ENCODE results near the gene ITGB4. TPM values are rescaled to one million over a fixed set of nuclear protein-coding genes. Genes with fewer than 3 reads are reported as not detected.
A peak's percentile ranks its signal among the peaks of the same experiment; 100 is the strongest.
"Not testable (repeated sequence)": the region's sequence is repeated elsewhere in the genome, so short reads cannot be mapped to it uniquely, and the experiment has no call there.

Gene ITGB4
- polyA plus RNA-seq, 4 donors, result 37.4 to 288 (median 155) TPM

- not testable (repeated sequence) for FAIRE-seq; H3K9me3 ChIP-seq (ENCODE audit: control insufficient read depth in 2 of 2, insufficient read depth in 1 of 2, low read depth in 1 of 2, low read length in 1 of 2); H3K27me3 ChIP-seq (ENCODE audit: control insufficient read depth in 3 of 3, insufficient read depth in 3 of 3, low read length in 3 of 3)
- WGBS, 3 donors, result 1% methylated on average over 19 of the region's 19 CpGs
- Histone ChIP-seq H3K36me3 (ENCODE audit: control insufficient read depth in 3 of 3, insufficient read depth in 2 of 3, low read depth in 1 of 3, low read length in 3 of 3) (peaks cover 10 to 35% (median 10%) of the 10 kb centered on the region in 3 donors), H3K27ac (ENCODE audit: low read depth in 1 of 3, low read length in 2 of 3) (peak overlapping the region; percentile 95 to 99 (median 98)), H3K4me3 (ENCODE audit: low read depth in 1 of 3, low read length in 3 of 3) (peak overlapping the region; percentile 86 to 99 (median 97)), H3K4me1 (ENCODE audit: control insufficient read depth in 3 of 3, insufficient read depth in 2 of 3, low read depth in 1 of 3, low read length in 2 of 3) (peaks cover 0 to 22% (median 0%) of the 10 kb centered on the region in 3 donors)
- DNase-seq, result peak in 1 of 2 donors; percentile 39
Observed at GRCh38 chr17:75778066-75778860, 57.0 kb downstream of the ITGB4 start.

- Histone ChIP-seq H3K9me3 (ENCODE audit: control insufficient read depth in 2 of 2, insufficient read depth in 1 of 2, low read depth in 1 of 2, low read length in 1 of 2) (no peaks in the 10 kb centered on the region), H3K27ac (ENCODE audit: low read depth in 1 of 3, low read length in 2 of 3) (peak overlapping the region; percentile 95 to 99 (median 98)), H3K36me3 (ENCODE audit: control insufficient read depth in 3 of 3, insufficient read depth in 2 of 3, low read depth in 1 of 3, low read length in 3 of 3) (peaks cover 10 to 31% (median 10%) of the 10 kb centered on the region in 3 donors), H3K4me1 (ENCODE audit: control insufficient read depth in 3 of 3, insufficient read depth in 2 of 3, low read depth in 1 of 3, low read length in 2 of 3) (peaks cover 0 to 25% (median 3%) of the 10 kb centered on the region in 3 donors), H3K27me3 (ENCODE audit: control insufficient read depth in 3 of 3, insufficient read depth in 3 of 3, low read length in 3 of 3) (no peaks in the 10 kb centered on the region), H3K4me3 (ENCODE audit: low read depth in 1 of 3, low read length in 3 of 3) (peak overlapping the region; percentile 86 to 99 (median 97))
- WGBS, 3 donors, result 0% methylated on average over 33 to 38 of the region's 38 CpGs
- FAIRE-seq (no peak), DNase-seq (peak in 1 of 2 donors; percentile 64)
Observed at GRCh38 chr17:75778861-75779249, 57.6 kb downstream of the ITGB4 start.

- Histone ChIP-seq H3K9me3 (ENCODE audit: control insufficient read depth in 2 of 2, insufficient read depth in 1 of 2, low read depth in 1 of 2, low read length in 1 of 2) (no peaks in the 10 kb centered on the region), H3K27ac (ENCODE audit: low read depth in 1 of 3, low read length in 2 of 3) (peak overlapping the region; percentile 95 to 99 (median 98)), H3K4me3 (ENCODE audit: low read depth in 1 of 3, low read length in 3 of 3) (peak overlapping the region; percentile 86 to 99 (median 97)), H3K4me1 (ENCODE audit: control insufficient read depth in 3 of 3, insufficient read depth in 2 of 3, low read depth in 1 of 3, low read length in 2 of 3) (peaks cover 0 to 29% (median 7%) of the 10 kb centered on the region in 3 donors), H3K27me3 (ENCODE audit: control insufficient read depth in 3 of 3, insufficient read depth in 3 of 3, low read length in 3 of 3) (no peaks in the 10 kb centered on the region), H3K36me3 (ENCODE audit: control insufficient read depth in 3 of 3, insufficient read depth in 2 of 3, low read depth in 1 of 3, low read length in 3 of 3) (peaks cover 10 to 26% (median 10%) of the 10 kb centered on the region in 3 donors)
- no peak for FAIRE-seq
- DNase-seq, result peak; percentile 99 to 100
- WGBS, 3 donors, result 0% methylated on average over 60 to 84 of the region's 84 CpGs
Observed at GRCh38 chr17:75779250-75779986, 58.2 kb downstream of the ITGB4 start.

GRCh38 chr17:75779987-75780889 lies 59.0 kb downstream of the ITGB4 start:
- 22 to 24% (median 22%) methylated on average over 5 of the region's 5 CpGs for WGBS, 3 donors
- Histone ChIP-seq H3K27ac (ENCODE audit: low read depth in 1 of 3, low read length in 2 of 3) (peak overlapping the region in 1 of 3 donors; percentile 68), H3K4me3 (ENCODE audit: low read depth in 1 of 3, low read length in 3 of 3) (no peak overlapping the region), H3K4me1 (ENCODE audit: control insufficient read depth in 3 of 3, insufficient read depth in 2 of 3, low read depth in 1 of 3, low read length in 2 of 3) (peaks cover 0 to 25% (median 7%) of the 10 kb centered on the region in 3 donors), H3K36me3 (ENCODE audit: control insufficient read depth in 3 of 3, insufficient read depth in 2 of 3, low read depth in 1 of 3, low read length in 3 of 3) (peaks cover 10 to 18% (median 10%) of the 10 kb centered on the region in 3 donors), H3K9me3 (ENCODE audit: control insufficient read depth in 2 of 2, insufficient read depth in 1 of 2, low read depth in 1 of 2, low read length in 1 of 2) (no peaks in the 10 kb centered on the region), H3K27me3 (ENCODE audit: control insufficient read depth in 3 of 3, insufficient read depth in 3 of 3, low read length in 3 of 3) (no peaks in the 10 kb centered on the region)
- DNase-seq, result no peak
- peak; percentile 89 for FAIRE-seq

GRCh38 chr17:75783069-75783783 lies 62.0 kb downstream of the ITGB4 start:
- H3K36me3 ChIP-seq (ENCODE audit: control insufficient read depth in 3 of 3, insufficient read depth in 2 of 3, low read depth in 1 of 3, low read length in 3 of 3), result peaks cover 3 to 13% (median 7%) of the 10 kb centered on the region in 3 donors
- no peak overlapping the region for H3K4me3 ChIP-seq (ENCODE audit: low read depth in 1 of 3, low read length in 3 of 3)
- DNase-seq (peak; percentile 69 to 87), FAIRE-seq (no peak)
- H3K27ac ChIP-seq (ENCODE audit: low read depth in 1 of 3, low read length in 2 of 3), result peak overlapping the region; percentile 85 to 100 (median 97)
- H3K27me3 ChIP-seq (ENCODE audit: control insufficient read depth in 3 of 3, insufficient read depth in 3 of 3, low read length in 3 of 3), result no peaks in the 10 kb centered on the region
- H3K4me1 ChIP-seq (ENCODE audit: control insufficient read depth in 3 of 3, insufficient read depth in 2 of 3, low read depth in 1 of 3, low read length in 2 of 3), result peaks cover 0 to 32% (median 17%) of the 10 kb centered on the region in 3 donors
- no peaks in the 10 kb centered on the region for H3K9me3 ChIP-seq (ENCODE audit: control insufficient read depth in 2 of 2, insufficient read depth in 1 of 2, low read depth in 1 of 2, low read length in 1 of 2)
- WGBS, 3 donors, result 5 to 8% (median 8%) methylated on average over 6 of the region's 6 CpGs

GRCh38 chr17:75783803-75784472 lies 62.7 kb downstream of the ITGB4 start:
- 50 to 57% (median 50%) methylated on average over 20 of the region's 20 CpGs for WGBS, 3 donors
- DNase-seq (no peak), FAIRE-seq (no peak)
- Histone ChIP-seq H3K36me3 (ENCODE audit: control insufficient read depth in 3 of 3, insufficient read depth in 2 of 3, low read depth in 1 of 3, low read length in 3 of 3) (peaks cover 0 to 7% (median 2%) of the 10 kb centered on the region in 3 donors), H3K4me3 (ENCODE audit: low read depth in 1 of 3, low read length in 3 of 3) (peak overlapping the region in 2 of 3 donors; percentile 12 to 42), H3K9me3 (ENCODE audit: control insufficient read depth in 2 of 2, insufficient read depth in 1 of 2, low read depth in 1 of 2, low read length in 1 of 2) (no peaks in the 10 kb centered on the region), H3K27ac (ENCODE audit: low read depth in 1 of 3, low read length in 2 of 3) (peak overlapping the region; percentile 85 to 100 (median 97)), H3K27me3 (ENCODE audit: control insufficient read depth in 3 of 3, insufficient read depth in 3 of 3, low read length in 3 of 3) (no peaks in the 10 kb centered on the region), H3K4me1 (ENCODE audit: control insufficient read depth in 3 of 3, insufficient read depth in 2 of 3, low read depth in 1 of 3, low read length in 2 of 3) (peaks cover 0 to 32% (median 17%) of the 10 kb centered on the region in 3 donors)

GRCh38 chr17:75784473-75785015 lies 63.3 kb downstream of the ITGB4 start, which contains the start of gene UNK:
TSS of gene UNK (plus strand) at chr17:75784806. CDS start at chr17:75784881, 75 bp downstream.
- Histone ChIP-seq H3K27ac (ENCODE audit: low read depth in 1 of 3, low read length in 2 of 3) (peak within 1 kb of the TSS; percentile 97 to 100 (median 100)), H3K4me3 (ENCODE audit: low read depth in 1 of 3, low read length in 3 of 3) (peak within 1 kb of the TSS; percentile 44 to 65 (median 50)), H3K4me1 (ENCODE audit: control insufficient read depth in 3 of 3, insufficient read depth in 2 of 3, low read depth in 1 of 3, low read length in 2 of 3) (peaks cover 0 to 32% (median 17%) of the 10 kb centered on the region in 3 donors), H3K27me3 (ENCODE audit: control insufficient read depth in 3 of 3, insufficient read depth in 3 of 3, low read length in 3 of 3) (no peaks in the 10 kb centered on the region), H3K36me3 (ENCODE audit: control insufficient read depth in 3 of 3, insufficient read depth in 2 of 3, low read depth in 1 of 3, low read length in 3 of 3) (peaks cover 0 to 4% (median 0%) of the 10 kb centered on the region in 3 donors), H3K9me3 (ENCODE audit: control insufficient read depth in 2 of 2, insufficient read depth in 1 of 2, low read depth in 1 of 2, low read length in 1 of 2) (no peaks in the 10 kb centered on the region)
- DNase-seq (peak; percentile 99 to 100), FAIRE-seq (no peak)
- 0 to 1% (median 0%) methylated on average over 28 to 45 of the region's 45 CpGs for WGBS, 3 donors
